Liver (tissue), 9 donors: ENCODE results near the gene PTPRN2. TPM values are rescaled to one million over a fixed set of nuclear protein-coding genes. Genes with fewer than 3 reads are reported as not detected.

Experiments
- DNase-seq: peaks from one replicate; pipeline ENCODE4 v3.0.0-alpha.2; 2017; ENCODE audit warnings: low spot score
- H3K27ac ChIP-seq, 2 donors: one replicate each; pipeline ENCODE4 v1.7.0; 2013; ENCODE audit warnings: inconsistent platforms in 2 of 2, low read length in 2 of 2, control low read depth in 1 of 2, low read depth in 1 of 2, mild to moderate bottlenecking in 1 of 2
- H3K27me3 ChIP-seq, 4 donors: one replicate each; pipeline versions ENCODE4 v1.6.1 to v1.7.0; 2013; ENCODE audit warnings: low read length in 3 of 4, inconsistent platforms in 1 of 4, mild to moderate bottlenecking in 1 of 4, moderate library complexity in 1 of 4; ENCODE audit not compliant: control insufficient read depth in 4 of 4, insufficient read depth in 4 of 4
- H3K36me3 ChIP-seq, 4 donors: one replicate each; pipeline versions ENCODE4 v1.6.1 to v1.7.0; 2013; ENCODE audit warnings: low read length in 3 of 4, mild to moderate bottlenecking in 3 of 4, low read depth in 1 of 4, moderate library complexity in 1 of 4; ENCODE audit not compliant: control insufficient read depth in 4 of 4, insufficient read depth in 3 of 4
- H3K4me1 ChIP-seq, 4 donors: one replicate each; pipeline versions ENCODE4 v1.6.1 to v1.7.0; 2013; ENCODE audit warnings: low read length in 3 of 4, mild to moderate bottlenecking in 3 of 4, moderate library complexity in 1 of 4; ENCODE audit not compliant: control insufficient read depth in 4 of 4, insufficient read depth in 4 of 4
- H3K4me3 ChIP-seq, 3 donors: one replicate each; pipeline versions ENCODE4 v1.6.1 to v1.7.0; 2013; ENCODE audit warnings: low read length in 3 of 3, control low read depth in 1 of 3, low read depth in 1 of 3, mild to moderate bottlenecking in 1 of 3
- H3K9ac ChIP-seq, 2 donors: one replicate each; pipeline ENCODE4 v1.7.0; 2013; ENCODE audit warnings: low read length in 2 of 2, mild to moderate bottlenecking in 2 of 2, moderate library complexity in 2 of 2, control low read depth in 1 of 2, low read depth in 1 of 2
- H3K9me3 ChIP-seq, 4 donors: one replicate each; pipeline versions ENCODE4 v1.6.1 to v1.7.0; 2013; ENCODE audit warnings: low read length in 3 of 4; ENCODE audit not compliant: control insufficient read depth in 4 of 4
- CTCF ChIP-seq: fragments of 150-350 bp; IDR thresholded peaks from 2 replicates; pipeline ENCODE4 v1.5.1; 2017; ENCODE audit warnings: improper control_type of control experiment, low read depth, low read length; ENCODE audit not compliant: missing input control
- EGR1 ChIP-seq, 2 donors: IDR thresholded peaks; 2 replicates each; pipeline ENCODE4 v1.6.1; 2016 to 2018; ENCODE audit warnings: antibody characterized with exemption in 2 of 2, low read depth in 2 of 2
- FOXA1 ChIP-seq: IDR thresholded peaks from 2 replicates; pipeline ENCODE4 v1.6.1; 2016; ENCODE audit warnings: antibody characterized with exemption
- FOXA2 ChIP-seq: IDR thresholded peaks from 2 replicates; pipeline ENCODE4 v1.6.1; 2016; ENCODE audit warnings: antibody characterized with exemption
- GABPA ChIP-seq, 2 donors: IDR thresholded peaks in 1 of 2; conservative IDR thresholded peaks in 1 of 2; 2 replicates each; pipeline ENCODE4 v1.6.1; 2016; ENCODE audit warnings: antibody characterized with exemption in 2 of 2, mild to moderate bottlenecking in 1 of 2, moderate library complexity in 1 of 2
- HNF4A ChIP-seq, 2 donors: conservative IDR thresholded peaks; 2 replicates each; pipeline ENCODE4 v1.6.1; 2016; ENCODE audit warnings: antibody characterized with exemption in 2 of 2, mild to moderate bottlenecking in 2 of 2
- JUND ChIP-seq, 2 donors: IDR thresholded peaks; 2 replicates each; pipeline ENCODE4 v1.6.1; 2016; ENCODE audit warnings: antibody characterized with exemption in 2 of 2
- NR2F2 ChIP-seq: IDR thresholded peaks from 2 replicates; pipeline ENCODE4 v1.6.1; 2016; ENCODE audit warnings: antibody characterized with exemption
- RAD21 ChIP-seq, 2 donors: IDR thresholded peaks; 2 replicates each; pipeline ENCODE4 v1.6.1; 2016; ENCODE audit warnings: antibody characterized with exemption in 2 of 2, mild to moderate bottlenecking in 2 of 2
- RXRA ChIP-seq, 2 donors: IDR thresholded peaks; 2 replicates each; pipeline ENCODE4 v1.6.1; 2017 to 2018; ENCODE audit warnings: antibody characterized with exemption in 2 of 2, mild to moderate bottlenecking in 1 of 2
- SP1 ChIP-seq: IDR thresholded peaks from 2 replicates; pipeline ENCODE4 v1.6.1; 2018; ENCODE audit warnings: antibody characterized with exemption, mild to moderate bottlenecking
- YY1 ChIP-seq: IDR thresholded peaks from 2 replicates; pipeline ENCODE4 v1.6.1; 2016; ENCODE audit warnings: antibody characterized with exemption, mild to moderate bottlenecking
- ZBTB33 ChIP-seq: IDR thresholded peaks from 2 replicates; pipeline ENCODE4 v1.6.1; 2016; ENCODE audit warnings: antibody characterized with exemption
- WGBS: extraction: QIAGEN DNeasy Blood & Tissue Kit; methylation state at CpG from one replicate; pipeline ENCODE4 v1.1.7; 2013; 5-methylcytosine and 5-hydroxymethylcytosine counted together
- polyA plus RNA-seq, 2 donors: library from polyadenylated mRNA; stranded (reverse) in 1 of 2; unstranded in 1 of 2; fragments of 200-250 nt in 1 of 2; fragments of >200 nt in 1 of 2; fragmentation: Nextera tagmentation in 1 of 2; extraction: Ambion mirVana in 1 of 2; gene quantifications; one replicate each; pipeline versions ENCODE4 v1.2.1 to v1.2.3, GENCODE V29; 2013 to 2015
- total RNA-seq, 2 donors: library from RNA; depleted of rRNA; stranded (reverse); fragments of >200 nt; gene quantifications; one replicate each; pipeline ENCODE4 v1.2.3, GENCODE V29; 2014
- TF ChIP-seq, protein P1 (sequence below): IDR thresholded peaks from 2 replicates; pipeline ENCODE4 v1.6.1; 2016; ENCODE audit warnings: antibody characterized with exemption, mild to moderate bottlenecking
- TF ChIP-seq, protein P2 (sequence below): IDR thresholded peaks from 2 replicates; pipeline ENCODE4 v1.6.1; 2016; ENCODE audit warnings: antibody characterized with exemption
- donor health status: healthy.
- donor health status: healthy.
- donor health status: healthy.
- donor health status: healthy.
- donor health status: healthy.

The PTPRN2 gene
- total and polyA plus RNA-seq, 4 donors, result 0.75 to 1.9 (median 1.1) TPM

GRCh38 chr7:157791666-157792065 lies 796.0 kb downstream of the PTPRN2 start:
- H3K4me3 ChIP-seq, result no peak overlapping the region
- WGBS, result 89% methylated on average over 16 of the region's 16 CpGs
- no peak overlapping the region for H3K9ac ChIP-seq
- no peaks in the 10 kb centered on the region for H3K27me3 ChIP-seq
- TF ChIP-seq, protein P1, sequence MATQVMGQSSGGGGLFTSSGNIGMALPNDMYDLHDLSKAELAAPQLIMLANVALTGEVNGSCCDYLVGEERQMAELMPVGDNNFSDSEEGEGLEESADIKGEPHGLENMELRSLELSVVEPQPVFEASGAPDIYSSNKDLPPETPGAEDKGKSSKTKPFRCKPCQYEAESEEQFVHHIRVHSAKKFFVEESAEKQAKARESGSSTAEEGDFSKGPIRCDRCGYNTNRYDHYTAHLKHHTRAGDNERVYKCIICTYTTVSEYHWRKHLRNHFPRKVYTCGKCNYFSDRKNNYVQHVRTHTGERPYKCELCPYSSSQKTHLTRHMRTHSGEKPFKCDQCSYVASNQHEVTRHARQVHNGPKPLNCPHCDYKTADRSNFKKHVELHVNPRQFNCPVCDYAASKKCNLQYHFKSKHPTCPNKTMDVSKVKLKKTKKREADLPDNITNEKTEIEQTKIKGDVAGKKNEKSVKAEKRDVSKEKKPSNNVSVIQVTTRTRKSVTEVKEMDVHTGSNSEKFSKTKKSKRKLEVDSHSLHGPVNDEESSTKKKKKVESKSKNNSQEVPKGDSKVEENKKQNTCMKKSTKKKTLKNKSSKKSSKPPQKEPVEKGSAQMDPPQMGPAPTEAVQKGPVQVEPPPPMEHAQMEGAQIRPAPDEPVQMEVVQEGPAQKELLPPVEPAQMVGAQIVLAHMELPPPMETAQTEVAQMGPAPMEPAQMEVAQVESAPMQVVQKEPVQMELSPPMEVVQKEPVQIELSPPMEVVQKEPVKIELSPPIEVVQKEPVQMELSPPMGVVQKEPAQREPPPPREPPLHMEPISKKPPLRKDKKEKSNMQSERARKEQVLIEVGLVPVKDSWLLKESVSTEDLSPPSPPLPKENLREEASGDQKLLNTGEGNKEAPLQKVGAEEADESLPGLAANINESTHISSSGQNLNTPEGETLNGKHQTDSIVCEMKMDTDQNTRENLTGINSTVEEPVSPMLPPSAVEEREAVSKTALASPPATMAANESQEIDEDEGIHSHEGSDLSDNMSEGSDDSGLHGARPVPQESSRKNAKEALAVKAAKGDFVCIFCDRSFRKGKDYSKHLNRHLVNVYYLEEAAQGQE, result no peak
- TF ChIP-seq ZBTB33 (no peak), SP1 (no peak), EGR1 (IDR thresholded peaks at IDR 0.05; ENCODE audit: low read depth in 2 of 2) (no peak), JUND (IDR thresholded peaks at IDR 0.05) (no peak)
- DNase-seq, result no peak
- no peaks in the 10 kb centered on the region for H3K36me3 ChIP-seq
- H3K4me1 ChIP-seq, result no peaks in the 10 kb centered on the region
- H3K27ac ChIP-seq, result no peak overlapping the region
- no peaks in the 10 kb centered on the region for H3K9me3 ChIP-seq

DNA sequence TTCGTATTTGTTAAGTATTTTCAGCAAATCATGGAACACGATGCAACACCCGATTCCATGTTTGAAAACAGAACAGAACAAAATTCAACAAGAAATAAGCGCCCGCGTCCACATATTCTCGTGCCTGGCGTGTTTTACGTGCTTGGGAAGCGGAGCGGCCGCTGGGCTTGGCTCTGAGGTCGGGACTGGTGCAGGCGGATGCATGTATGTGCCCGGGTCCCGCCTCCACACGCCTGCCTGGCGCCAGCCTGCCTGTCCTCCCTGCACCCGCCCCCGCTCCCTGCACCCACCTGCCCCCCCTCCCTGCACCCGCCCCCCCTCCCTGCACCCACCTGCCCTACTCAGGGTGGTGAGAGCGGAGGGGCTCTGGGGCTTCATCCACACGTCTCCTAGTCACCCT lies 796.4 kb downstream of the PTPRN2 start:
- Histone ChIP-seq H3K4me3 (no peak overlapping the region), H3K9me3 (no peaks in the 10 kb centered on the region), H3K27ac (no peak overlapping the region), H3K27me3 (no peaks in the 10 kb centered on the region), H3K36me3 (no peaks in the 10 kb centered on the region), H3K4me1 (no peaks in the 10 kb centered on the region), H3K9ac (no peak overlapping the region)
- no peak for TF ChIP-seq CTCF
- no peak for TF ChIP-seq YY1
- TF ChIP-seq RXRA (IDR thresholded peaks at IDR 0.05), result no peak
- TF ChIP-seq ZBTB33, result no peak
- TF ChIP-seq GABPA (IDR thresholded peaks at IDR 0.05 in 1 of 2, conservative IDR thresholded peaks at IDR 0.05 in 1 of 2), result no peak
- TF ChIP-seq RAD21 (IDR thresholded peaks at IDR 0.05), result no peak
- no peak for TF ChIP-seq NR2F2
- TF ChIP-seq EGR1 (IDR thresholded peaks at IDR 0.05; ENCODE audit: low read depth in 2 of 2), result no peak
- no peak for TF ChIP-seq FOXA1
- TF ChIP-seq HNF4A (conservative IDR thresholded peaks at IDR 0.05), result no peak
- TF ChIP-seq SP1, result no peak
- TF ChIP-seq, protein P2, sequence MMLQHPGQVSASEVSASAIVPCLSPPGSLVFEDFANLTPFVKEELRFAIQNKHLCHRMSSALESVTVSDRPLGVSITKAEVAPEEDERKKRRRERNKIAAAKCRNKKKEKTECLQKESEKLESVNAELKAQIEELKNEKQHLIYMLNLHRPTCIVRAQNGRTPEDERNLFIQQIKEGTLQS, result no peak
- no peak for TF ChIP-seq FOXA2
- WGBS, result 90% methylated on average over 23 of the region's 23 CpGs
- DNase-seq, result no peak
